ENCODE data around the gene MUC6. TPM values are rescaled to one million over a fixed set of nuclear protein-coding genes. Genes with fewer than 3 reads are reported as not detected.
A peak's percentile ranks its signal among the peaks of the same experiment; 100 is the strongest.

The MUC6 gene
- total RNA-seq, 5 donors from 2014 or later (not counting 1 experiment from before 2014, with no cell fraction given), result 0.09 to 0.30 (median 0.23) TPM; not detected in 2

GRCh38 chr11:1022908-1023810 is 13.4 kb downstream of the MUC6 start:
- Histone ChIP-seq H3K9me3 (no peaks in the 10 kb centered on the region), H3K4me1 (ENCODE audit: control insufficient read depth in 1 of 2, extremely low read depth in 1 of 2, insufficient read depth in 2 of 2, low read length in 2 of 2) (no peaks in the 10 kb centered on the region), H3K4me3 (ENCODE audit: control insufficient read depth in 1 of 2, extremely low read depth in 1 of 2, low read length in 1 of 2) (no peak overlapping the region), H3K27ac (ENCODE audit: low read length) (no peak overlapping the region), H3K27me3 (replicated peaks in 1 of 2; ENCODE audit: control insufficient read depth in 2 of 2, extremely low read depth in 1 of 2, insufficient read depth in 2 of 2, low read length in 1 of 2) (no peaks in the 10 kb centered on the region), H3K36me3 (ENCODE audit: control insufficient read depth in 2 of 2, extremely low read depth in 1 of 2, insufficient read depth in 1 of 2, low read length in 1 of 2) (no peaks in the 10 kb centered on the region)
- CTCF ChIA-PET, result no interaction called here
- DNase-seq, result no peak
- H3K36me3 Mint-ChIP-seq, result peaks cover 7% of the 10 kb centered on the region
- no peaks in the 10 kb centered on the region for H3K27me3 Mint-ChIP-seq
- peaks cover 1 to 3% (median 2%) of the 10 kb centered on the region in 3 donors for H3K4me1 Mint-ChIP-seq
- H3K27ac Mint-ChIP-seq, result no peak overlapping the region
- no peaks in the 10 kb centered on the region for H3K9me3 Mint-ChIP-seq
- no peak for ATAC-seq (replicated peaks in 1 of 4)
- no peak overlapping the region for H3K4me3 Mint-ChIP-seq
- POLR2A ChIA-PET, result no interaction called here
- WGBS (ENCODE audit: insufficient coverage), result 95% methylated on average over 28 of the region's 28 CpGs

GRCh38 chr11:1022411-1022810 is 14.1 kb downstream of the MUC6 start:
- Histone ChIP-seq H3K36me3 (ENCODE audit: control insufficient read depth in 2 of 2, extremely low read depth in 1 of 2, insufficient read depth in 1 of 2, low read length in 1 of 2) (no peaks in the 10 kb centered on the region), H3K9me3 (no peaks in the 10 kb centered on the region), H3K27me3 (replicated peaks in 1 of 2; ENCODE audit: control insufficient read depth in 2 of 2, extremely low read depth in 1 of 2, insufficient read depth in 2 of 2, low read length in 1 of 2) (no peaks in the 10 kb centered on the region), H3K4me1 (ENCODE audit: control insufficient read depth in 1 of 2, extremely low read depth in 1 of 2, insufficient read depth in 2 of 2, low read length in 2 of 2) (peaks cover 0 to 3% of the 10 kb centered on the region in 2 experiments), H3K27ac (ENCODE audit: low read length) (no peak overlapping the region), H3K4me3 (ENCODE audit: control insufficient read depth in 1 of 2, extremely low read depth in 1 of 2, low read length in 1 of 2) (no peak overlapping the region)
- ATAC-seq (replicated peaks in 1 of 4), result no peak
- 100% methylated on average over 4 of the region's 7 CpGs for WGBS (ENCODE audit: insufficient coverage)
- ChIA-PET CTCF (no interaction called here), POLR2A (no interaction called here)
- peaks cover 8 to 11% (median 9%) of the 10 kb centered on the region in 3 donors for H3K4me1 Mint-ChIP-seq
- H3K27me3 Mint-ChIP-seq, result no peaks in the 10 kb centered on the region
- no peak overlapping the region for H3K4me3 Mint-ChIP-seq
- no peak for DNase-seq
- peaks cover 10% of the 10 kb centered on the region for H3K36me3 Mint-ChIP-seq
- no peak overlapping the region for H3K27ac Mint-ChIP-seq
- H3K9me3 Mint-ChIP-seq, result peaks cover 0 to 4% (median 0%) of the 10 kb centered on the region in 3 donors

GRCh38 chr11:1020211-1020905 is 16.2 kb downstream of the MUC6 start:
- Histone ChIP-seq H3K9me3 (no peaks in the 10 kb centered on the region), H3K27me3 (replicated peaks in 1 of 2; ENCODE audit: control insufficient read depth in 2 of 2, extremely low read depth in 1 of 2, insufficient read depth in 2 of 2, low read length in 1 of 2) (no peaks in the 10 kb centered on the region), H3K4me3 (ENCODE audit: control insufficient read depth in 1 of 2, extremely low read depth in 1 of 2, low read length in 1 of 2) (no peak overlapping the region), H3K36me3 (ENCODE audit: control insufficient read depth in 2 of 2, extremely low read depth in 1 of 2, insufficient read depth in 1 of 2, low read length in 1 of 2) (peaks cover 0 to 2% of the 10 kb centered on the region in 2 donors), H3K27ac (ENCODE audit: low read length) (no peak overlapping the region), H3K4me1 (ENCODE audit: control insufficient read depth in 1 of 2, extremely low read depth in 1 of 2, insufficient read depth in 2 of 2, low read length in 2 of 2) (peaks cover 0 to 14% of the 10 kb centered on the region in 2 experiments)
- WGBS (ENCODE audit: insufficient coverage), result 95% methylated on average over 17 of the region's 19 CpGs
- no peak overlapping the region for H3K4me3 Mint-ChIP-seq
- DNase-seq, result no peak
- POLR2A ChIA-PET, result no interaction called here
- no peaks in the 10 kb centered on the region for H3K27me3 Mint-ChIP-seq
- ATAC-seq (replicated peaks in 1 of 4), result no peak
- peaks cover 0 to 7% (median 0%) of the 10 kb centered on the region in 3 donors for H3K9me3 Mint-ChIP-seq
- peaks cover 20% of the 10 kb centered on the region for H3K36me3 Mint-ChIP-seq
- H3K27ac Mint-ChIP-seq, result no peak overlapping the region
- peaks cover 18 to 26% (median 26%) of the 10 kb centered on the region in 3 donors for H3K4me1 Mint-ChIP-seq
- CTCF ChIA-PET, result no interaction called here

- ChIA-PET CTCF (no interaction called here), POLR2A (no interaction called here)
- no peak overlapping the region for H3K27ac ChIP-seq (ENCODE audit: low read length)
- no peak overlapping the region for H3K27ac Mint-ChIP-seq
- ATAC-seq (replicated peaks in 1 of 4) (no peak), DNase-seq (no peak)
- peaks cover 0 to 14% of the 10 kb centered on the region in 2 experiments for H3K4me1 ChIP-seq (ENCODE audit: control insufficient read depth in 1 of 2, extremely low read depth in 1 of 2, insufficient read depth in 2 of 2, low read length in 2 of 2)
- no peaks in the 10 kb centered on the region for H3K9me3 ChIP-seq
- H3K27me3 ChIP-seq (replicated peaks in 1 of 2; ENCODE audit: control insufficient read depth in 2 of 2, extremely low read depth in 1 of 2, insufficient read depth in 2 of 2, low read length in 1 of 2), result no peaks in the 10 kb centered on the region
- H3K36me3 ChIP-seq (ENCODE audit: control insufficient read depth in 2 of 2, extremely low read depth in 1 of 2, insufficient read depth in 1 of 2, low read length in 1 of 2), result peaks cover 0 to 2% of the 10 kb centered on the region in 2 donors
- H3K4me1 Mint-ChIP-seq, result peaks cover 18 to 26% (median 26%) of the 10 kb centered on the region in 3 donors
- H3K27me3 Mint-ChIP-seq, result no peaks in the 10 kb centered on the region
- WGBS (ENCODE audit: insufficient coverage), result 81% methylated on average over 21 of the region's 21 CpGs
- no peak overlapping the region for H3K4me3 ChIP-seq (ENCODE audit: control insufficient read depth in 1 of 2, extremely low read depth in 1 of 2, low read length in 1 of 2)
- H3K36me3 Mint-ChIP-seq, result peaks cover 20% of the 10 kb centered on the region
- H3K4me3 Mint-ChIP-seq, result no peak overlapping the region
- peaks cover 0 to 7% (median 0%) of the 10 kb centered on the region in 3 donors for H3K9me3 Mint-ChIP-seq
These were observed 17.1 kb downstream of the MUC6 start for GRCh38 chr11:1019321-1019910.

GRCh38 chr11:1018091-1018490 is 18.4 kb downstream of the MUC6 start:
- DNase-seq, result no peak
- ChIA-PET CTCF (no interaction called here), POLR2A (no interaction called here)
- Histone ChIP-seq H3K4me3 (ENCODE audit: control insufficient read depth in 1 of 2, extremely low read depth in 1 of 2, low read length in 1 of 2) (no peak overlapping the region), H3K27me3 (replicated peaks in 1 of 2; ENCODE audit: control insufficient read depth in 2 of 2, extremely low read depth in 1 of 2, insufficient read depth in 2 of 2, low read length in 1 of 2) (no peaks in the 10 kb centered on the region), H3K36me3 (ENCODE audit: control insufficient read depth in 2 of 2, extremely low read depth in 1 of 2, insufficient read depth in 1 of 2, low read length in 1 of 2) (peaks cover 0 to 2% of the 10 kb centered on the region in 2 donors), H3K4me1 (ENCODE audit: control insufficient read depth in 1 of 2, extremely low read depth in 1 of 2, insufficient read depth in 2 of 2, low read length in 2 of 2) (peaks cover 0 to 14% of the 10 kb centered on the region in 2 experiments), H3K9me3 (no peaks in the 10 kb centered on the region), H3K27ac (ENCODE audit: low read length) (no peak overlapping the region)
- Mint-ChIP-seq H3K27me3 (no peaks in the 10 kb centered on the region), H3K27ac (no peak overlapping the region), H3K36me3 (peaks cover 18% of the 10 kb centered on the region), H3K4me1 (peaks cover 18 to 26% (median 26%) of the 10 kb centered on the region in 3 donors), H3K4me3 (no peak overlapping the region), H3K9me3 (peaks cover 0 to 7% (median 0%) of the 10 kb centered on the region in 3 donors)
- no peak for ATAC-seq (replicated peaks in 1 of 4)
- 84% methylated on average over 9 of the region's 9 CpGs for WGBS (ENCODE audit: insufficient coverage)

GRCh38 chr11:1017269-1018005 is 19.1 kb downstream of the MUC6 start:
- DNase-seq, result peak in 2 of 35 experiments; percentile 12
- H3K36me3 ChIP-seq (ENCODE audit: control insufficient read depth in 2 of 2, extremely low read depth in 1 of 2, insufficient read depth in 1 of 2, low read length in 1 of 2), result peaks cover 0 to 2% of the 10 kb centered on the region in 2 donors
- H3K4me3 ChIP-seq (ENCODE audit: control insufficient read depth in 1 of 2, extremely low read depth in 1 of 2, low read length in 1 of 2), result no peak overlapping the region
- no peak overlapping the region for H3K4me3 Mint-ChIP-seq
- 81% methylated on average over 12 of the region's 12 CpGs for WGBS (ENCODE audit: insufficient coverage)
- CTCF ChIA-PET, result no interaction called here
- H3K27me3 ChIP-seq (replicated peaks in 1 of 2; ENCODE audit: control insufficient read depth in 2 of 2, extremely low read depth in 1 of 2, insufficient read depth in 2 of 2, low read length in 1 of 2), result no peaks in the 10 kb centered on the region
- H3K36me3 Mint-ChIP-seq, result peaks cover 13% of the 10 kb centered on the region
- H3K9me3 ChIP-seq, result no peaks in the 10 kb centered on the region
- peaks cover 0 to 7% (median 0%) of the 10 kb centered on the region in 3 donors for H3K9me3 Mint-ChIP-seq
- POLR2A ChIA-PET, result no interaction called here
- peaks cover 0 to 14% of the 10 kb centered on the region in 2 experiments for H3K4me1 ChIP-seq (ENCODE audit: control insufficient read depth in 1 of 2, extremely low read depth in 1 of 2, insufficient read depth in 2 of 2, low read length in 2 of 2)
- H3K27me3 Mint-ChIP-seq, result no peaks in the 10 kb centered on the region
- no peak overlapping the region for H3K27ac ChIP-seq (ENCODE audit: low read length)
- H3K27ac Mint-ChIP-seq, result no peak overlapping the region
- peak in 3 of 4 experiments; percentile 17 to 24 (median 20) for ATAC-seq (replicated peaks in 1 of 4)
- H3K4me1 Mint-ChIP-seq, result peaks cover 18 to 26% (median 26%) of the 10 kb centered on the region in 3 donors
